GM23248 (cell line): ENCODE data around the gene TRDN. TPM values are rescaled to one million over a fixed set of nuclear protein-coding genes. Genes with fewer than 3 reads are reported as not detected.

Experiments
- DNase-seq: peaks from one replicate; pipeline ENCODE4 v3.0.0-alpha.2; 2015
- H2AFZ ChIP-seq: fragments of 200-600 bp; sonication (generic); 2 replicates; pipeline ENCODE4 v1.6.1; 2016; ENCODE audit warnings: antibody characterized with exemption
- H3F3A ChIP-seq: fragments of 200-600 bp; sonication (generic); 2 replicates; pipeline ENCODE4 v1.6.1; 2016; ENCODE audit warnings: mild to moderate bottlenecking, antibody characterized with exemption, mixed run types; ENCODE audit not compliant: insufficient read depth
- H3K27ac ChIP-seq: fragments of 200-600 bp; sonication (generic); 2 replicates; pipeline ENCODE4 v1.5.1; 2016; ENCODE audit warnings: mild to moderate bottlenecking
- H3K27me3 ChIP-seq: fragments of 200-600 bp; sonication (generic); replicated peaks from 2 replicates; pipeline ENCODE4 v1.6.1; 2016; ENCODE audit warnings: mild to moderate bottlenecking; ENCODE audit not compliant: insufficient read depth
- H3K36me3 ChIP-seq: fragments of 200-600 bp; sonication (generic); 2 replicates; pipeline ENCODE4 v1.6.1; 2016; ENCODE audit warnings: low read depth, mild to moderate bottlenecking
- H3K4me1 ChIP-seq: fragments of 200-600 bp; sonication (generic); 2 replicates; pipeline ENCODE4 v1.6.1; 2016; ENCODE audit warnings: mild to moderate bottlenecking; ENCODE audit not compliant: insufficient read depth
- H3K4me2 ChIP-seq: fragments of 200-600 bp; sonication (generic); one replicate; pipeline ENCODE4 v1.6.1; 2016; ENCODE audit warnings: mild to moderate bottlenecking; ENCODE audit not compliant: unreplicated experiment
- H3K4me3 ChIP-seq: fragments of 200-600 bp; sonication (generic); 2 replicates; pipeline ENCODE4 v1.5.1; 2016; ENCODE audit warnings: mild to moderate bottlenecking
- H3K79me2 ChIP-seq: fragments of 200-600 bp; sonication (generic); 2 replicates; pipeline ENCODE4 v1.6.1; 2016; ENCODE audit warnings: mild to moderate bottlenecking; ENCODE audit not compliant: insufficient read depth
- H3K9ac ChIP-seq: fragments of 200-600 bp; sonication (generic); 2 replicates; pipeline ENCODE4 v1.6.1; 2016; ENCODE audit warnings: mild to moderate bottlenecking
- H3K9me2 ChIP-seq: fragments of 200-600 bp; sonication (generic); 2 replicates; pipeline ENCODE4 v1.6.1; 2016; ENCODE audit warnings: mixed run types, mild to moderate bottlenecking, moderate library complexity; ENCODE audit not compliant: insufficient read depth
- H3K9me3 ChIP-seq: fragments of 200-600 bp; sonication (generic); one replicate; pipeline ENCODE4 v1.6.1; 2017; ENCODE audit warnings: low read depth
- H4K20me1 ChIP-seq: fragments of 200-600 bp; sonication (generic); 2 replicates; pipeline ENCODE4 v1.6.0; 2016; ENCODE audit not compliant: insufficient read depth
- EZH2 ChIP-seq: fragments of 200-600 bp; sonication (generic); IDR thresholded peaks from 2 replicates; pipeline ENCODE4 v1.6.1; 2018; ENCODE audit warnings: antibody characterized with exemption, mild to moderate bottlenecking; ENCODE audit not compliant: insufficient read depth, poor library complexity, severe bottlenecking
- EZH2phosphoT487 ChIP-seq: fragments of 200-600 bp; sonication (generic); IDR thresholded peaks from 2 replicates; pipeline ENCODE4 v1.6.1; 2018; ENCODE audit warnings: antibody characterized with exemption, moderate library complexity, mild to moderate bottlenecking, low read depth; ENCODE audit not compliant: insufficient read depth
- WGBS, 2 experiments: methylation state at CpG; one replicate each; pipeline ENCODE4 v1.1.6; 2015 to 2017; ENCODE audit warnings: low lambda C conversion rate in 2 of 2, low coverage in 1 of 2; ENCODE audit errors: missing lambda C conversion rate in 2 of 2; 5-methylcytosine and 5-hydroxymethylcytosine counted together
- in situ Hi-C: fragments of 300-500 bp; cut with MboI; formaldehyde crosslinking; loops from 2 replicates; pipeline ENCODE4 v1.15.0; 2020
- polyA plus RNA-seq: library from polyadenylated mRNA; unstranded; fragments of >200 nt; fragmentation: Nextera tagmentation; extraction: Ambion mirVana; gene quantifications from 2 replicates; pipeline ENCODE4 v1.2.1, GENCODE V29; 2016
- total RNA-seq: library from RNA; depleted of rRNA; stranded (reverse); fragments of >200 nt; shearing (Covaris generic); gene quantifications from 2 replicates; pipeline ENCODE4 v1.2.3, GENCODE V29; 2014

The TRDN gene
- total and polyA plus RNA-seq, 2 experiments from 2014 or later = not detected

GRCh38 chr6:123203928-123204327 lies 432.8 kb downstream of the TRDN start:
- Histone ChIP-seq H3K4me3 (no peak overlapping the region), H3K36me3 (no peaks in the 10 kb centered on the region), H3K4me2 (no peak overlapping the region), H2AFZ (no peak overlapping the region), H3K9me3 (peaks cover 5% of the 10 kb centered on the region), H3K79me2 (no peaks in the 10 kb centered on the region), H3K27ac (no peak overlapping the region), H3K9ac (no peak overlapping the region), H3K27me3 (no peaks in the 10 kb centered on the region), H3K4me1 (no peaks in the 10 kb centered on the region), H3K9me2 (no peaks in the 10 kb centered on the region), H4K20me1 (no peaks in the 10 kb centered on the region), H3F3A (no peaks in the 10 kb centered on the region)
- no peak for DNase-seq
- in situ Hi-C loops = no loop called here
- 0% methylated on average over 1 of the region's 1 CpG for WGBS, 2 experiments
- TF ChIP-seq EZH2phosphoT487 = no peak
- TF ChIP-seq EZH2 = no peak

- no peak overlapping the region for H3K4me3 ChIP-seq
- WGBS, 2 experiments = 53 to 62% methylated on average over 17 to 18 of the region's 18 CpGs
- no peaks in the 10 kb centered on the region for H3F3A ChIP-seq
- in situ Hi-C loops = no loop called here
- no peak for DNase-seq
- no peaks in the 10 kb centered on the region for H3K9me3 ChIP-seq
- no peak overlapping the region for H3K4me2 ChIP-seq
- no peaks in the 10 kb centered on the region for H3K27me3 ChIP-seq
- no peak overlapping the region for H3K27ac ChIP-seq
- no peaks in the 10 kb centered on the region for H3K4me1 ChIP-seq
- no peaks in the 10 kb centered on the region for H4K20me1 ChIP-seq
- no peak overlapping the region for H3K9ac ChIP-seq
- no peaks in the 10 kb centered on the region for H3K9me2 ChIP-seq
- H3K79me2 ChIP-seq = no peaks in the 10 kb centered on the region
- H2AFZ ChIP-seq = no peak overlapping the region
- no peak for TF ChIP-seq EZH2
- no peak for TF ChIP-seq EZH2phosphoT487
- no peaks in the 10 kb centered on the region for H3K36me3 ChIP-seq
Observed at GRCh38 chr6:123201869-123202372, 434.8 kb downstream of the TRDN start.

GRCh38 chr6:123193298-123193697 lies 443.5 kb downstream of the TRDN start:
- Histone ChIP-seq H3K4me3 (no peak overlapping the region), H3K27me3 (no peaks in the 10 kb centered on the region), H3K4me2 (no peak overlapping the region), H2AFZ (no peak overlapping the region), H3F3A (no peaks in the 10 kb centered on the region), H4K20me1 (no peaks in the 10 kb centered on the region), H3K9me3 (no peaks in the 10 kb centered on the region), H3K9ac (no peak overlapping the region), H3K79me2 (no peaks in the 10 kb centered on the region), H3K4me1 (no peaks in the 10 kb centered on the region), H3K36me3 (no peaks in the 10 kb centered on the region), H3K27ac (no peak overlapping the region), H3K9me2 (no peaks in the 10 kb centered on the region)
- TF ChIP-seq EZH2phosphoT487 = no peak
- TF ChIP-seq EZH2 = no peak
- no peak for DNase-seq
- in situ Hi-C loops = no loop called here

- H3K9ac ChIP-seq = no peak overlapping the region
- no peaks in the 10 kb centered on the region for H3K36me3 ChIP-seq
- TF ChIP-seq EZH2 (no peak), EZH2phosphoT487 (no peak)
- H3K27ac ChIP-seq = no peak overlapping the region
- no peak overlapping the region for H2AFZ ChIP-seq
- no peak for DNase-seq
- H3K79me2 ChIP-seq = no peaks in the 10 kb centered on the region
- H3F3A ChIP-seq = no peaks in the 10 kb centered on the region
- WGBS, 2 experiments = 0 to 23% methylated on average over 1 of the region's 1 CpG
- no peaks in the 10 kb centered on the region for H3K9me2 ChIP-seq
- no peak overlapping the region for H3K4me3 ChIP-seq
- H4K20me1 ChIP-seq = no peaks in the 10 kb centered on the region
- H3K4me2 ChIP-seq = no peak overlapping the region
- H3K9me3 ChIP-seq = peaks cover 2% of the 10 kb centered on the region
- H3K4me1 ChIP-seq = no peaks in the 10 kb centered on the region
- in situ Hi-C loops = no loop called here
- H3K27me3 ChIP-seq = no peaks in the 10 kb centered on the region
Observed at GRCh38 chr6:123189816-123190215, 446.9 kb downstream of the TRDN start.

GRCh38 chr6:123182998-123183397 lies 453.8 kb downstream of the TRDN start:
- WGBS, 2 experiments = 35 to 36% methylated on average over 7 of the region's 7 CpGs
- TF ChIP-seq EZH2phosphoT487 (no peak), EZH2 (no peak)
- no peak overlapping the region for H3K27ac ChIP-seq
- no peaks in the 10 kb centered on the region for H3K36me3 ChIP-seq
- no peak for DNase-seq
- H3K4me1 ChIP-seq = no peaks in the 10 kb centered on the region
- H3K4me3 ChIP-seq = no peak overlapping the region
- no peaks in the 10 kb centered on the region for H4K20me1 ChIP-seq
- no peak overlapping the region for H3K9ac ChIP-seq
- H3F3A ChIP-seq = no peaks in the 10 kb centered on the region
- no peaks in the 10 kb centered on the region for H3K9me2 ChIP-seq
- H3K27me3 ChIP-seq = no peaks in the 10 kb centered on the region
- H3K9me3 ChIP-seq = peaks cover 4% of the 10 kb centered on the region
- H3K4me2 ChIP-seq = no peak overlapping the region
- H2AFZ ChIP-seq = no peak overlapping the region
- in situ Hi-C loops = no loop called here
- no peaks in the 10 kb centered on the region for H3K79me2 ChIP-seq
